GM21390 (cell line): ENCODE measurements around the gene BTBD2.
"Not testable (repeated sequence)": the region's sequence is repeated elsewhere in the genome, so short reads cannot be mapped to it uniquely, and the experiment has no call there.

Experiments
- ATAC-seq: cut with Tn5 transposase; IDR thresholded peaks from one replicate; pipeline ENCODE4 v1.9.1; 2021; ENCODE audit not compliant: unreplicated experiment

Gene BTBD2

DNA sequence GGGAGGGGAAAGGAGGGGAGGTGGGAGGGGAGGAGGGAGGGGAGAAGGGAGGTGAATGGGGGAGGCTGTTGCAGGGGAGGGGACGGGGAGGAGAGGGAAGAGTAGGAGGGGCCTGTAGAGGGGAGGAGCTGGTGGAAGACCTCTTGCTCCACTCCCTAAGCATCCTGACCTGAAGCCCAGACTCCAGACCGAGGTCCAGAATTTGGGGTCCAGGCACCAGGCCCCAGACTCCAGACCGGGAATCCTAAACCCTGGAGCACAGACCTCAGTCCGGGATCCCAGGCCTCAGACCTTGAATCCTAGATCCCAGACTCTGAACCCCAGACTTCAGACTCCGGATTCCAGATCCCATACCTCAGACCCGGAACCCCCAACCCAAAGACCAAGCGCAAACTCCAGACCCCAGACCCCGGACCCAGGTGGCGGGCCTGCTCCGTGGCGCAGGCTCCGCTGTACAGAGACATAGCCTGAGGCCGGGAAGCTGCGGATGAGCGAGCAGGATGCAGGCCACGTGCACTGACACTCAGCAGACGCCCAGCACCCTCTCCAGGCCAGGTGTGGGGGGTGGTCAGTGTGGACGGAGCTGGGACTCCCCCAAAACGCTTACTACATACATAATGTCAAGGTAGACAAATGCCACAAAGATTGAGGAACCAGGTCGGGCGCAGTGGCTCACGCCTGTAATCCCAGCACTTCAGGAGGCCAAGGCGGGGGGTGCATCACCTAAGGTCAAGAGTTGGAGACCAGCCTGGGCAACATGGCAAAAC is 710 bp upstream of the BTBD2 start:
- ATAC-seq: no peak

DNA sequence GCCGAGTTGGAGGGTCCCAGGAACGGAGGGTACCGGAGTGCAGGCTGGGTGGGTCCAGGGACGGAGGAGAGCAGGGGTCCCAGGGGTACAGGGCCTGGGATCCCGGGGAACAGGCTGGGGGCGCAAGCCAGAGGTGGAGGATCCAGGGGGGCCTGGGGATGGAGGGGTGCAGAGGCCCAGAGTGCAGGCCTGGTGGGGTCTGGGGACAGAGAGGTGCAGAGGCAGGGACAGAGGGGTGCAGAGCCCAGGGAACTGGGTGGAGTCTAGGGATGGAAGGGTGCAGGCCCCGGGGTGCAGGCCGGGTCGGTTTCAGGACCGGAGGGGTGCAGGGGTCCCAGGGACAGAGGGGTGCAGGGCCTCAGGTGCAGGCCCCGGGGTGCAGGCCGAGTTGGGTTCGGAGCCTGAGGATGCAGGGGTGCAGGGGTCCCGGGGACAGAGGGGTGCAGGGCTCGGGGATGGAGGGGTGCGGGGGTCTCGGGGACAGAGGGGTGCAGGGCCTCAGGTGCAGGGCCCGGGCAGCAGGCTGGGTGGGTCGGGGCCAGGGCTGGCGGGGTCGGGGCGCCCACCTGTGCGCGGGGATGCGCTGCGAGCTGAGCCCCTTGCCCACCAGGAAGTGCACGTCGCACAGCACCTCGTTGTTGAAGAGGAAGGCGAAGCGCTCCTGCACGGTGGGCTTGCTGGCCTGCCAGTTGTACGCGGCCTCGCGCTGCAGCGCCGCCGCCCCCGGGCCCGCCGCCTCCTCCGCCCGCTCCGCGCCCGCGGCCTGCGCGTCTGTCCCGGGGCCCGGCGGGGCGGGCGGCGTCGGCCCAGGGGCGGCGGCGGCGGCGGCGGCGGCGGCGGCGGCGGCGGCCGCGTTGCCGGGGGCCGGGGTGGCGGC is 545 bp downstream of the BTBD2 start:
- no peak for ATAC-seq

- no peak for ATAC-seq
These were observed 1.4 kb downstream of the BTBD2 start for GRCh38 chr19:2014131-2014571.

- no peak for ATAC-seq
These were observed 1.9 kb downstream of the BTBD2 start for GRCh38 chr19:2013683-2013961.

DNA sequence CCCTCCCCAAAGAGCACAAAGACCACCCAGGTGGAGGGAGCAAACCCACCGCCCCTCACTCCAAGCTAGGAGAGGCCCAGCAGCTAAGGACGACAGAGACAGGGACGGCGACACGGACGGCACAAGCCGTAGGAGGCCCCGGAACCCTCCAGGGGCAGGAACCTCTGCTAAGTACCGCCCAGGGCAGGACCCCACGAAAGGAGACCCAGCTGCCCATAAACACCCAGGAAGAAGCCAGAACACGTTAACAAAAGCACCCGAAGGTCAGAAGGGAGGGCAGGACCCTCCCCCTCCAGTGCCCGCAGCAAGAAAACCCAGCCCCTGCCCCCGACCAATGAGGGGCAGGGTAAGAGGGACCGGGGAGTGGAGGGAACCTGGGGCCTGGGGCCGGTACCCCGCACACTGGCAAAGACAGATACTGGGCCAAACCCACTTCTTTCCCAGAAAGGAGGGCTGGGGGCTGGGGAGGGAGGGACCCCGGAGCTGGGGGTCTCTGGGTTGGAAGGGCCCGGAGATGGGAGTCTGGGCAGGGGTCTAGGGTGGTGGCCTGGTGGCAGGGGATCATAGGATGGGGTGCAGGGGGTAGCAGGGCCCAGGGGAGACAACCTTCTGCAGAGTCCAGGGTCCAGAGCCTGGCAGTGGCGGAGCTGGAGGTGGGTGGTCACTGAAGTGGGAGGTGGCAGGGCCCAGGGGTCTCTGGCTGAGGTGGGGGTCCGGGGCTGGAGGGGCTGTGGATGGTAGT is 2.4 kb downstream of the BTBD2 start:
- ATAC-seq: no peak

GRCh38 chr19:2011169-2011568 is 4.3 kb downstream of the BTBD2 start:
- no peak for ATAC-seq

DNA sequence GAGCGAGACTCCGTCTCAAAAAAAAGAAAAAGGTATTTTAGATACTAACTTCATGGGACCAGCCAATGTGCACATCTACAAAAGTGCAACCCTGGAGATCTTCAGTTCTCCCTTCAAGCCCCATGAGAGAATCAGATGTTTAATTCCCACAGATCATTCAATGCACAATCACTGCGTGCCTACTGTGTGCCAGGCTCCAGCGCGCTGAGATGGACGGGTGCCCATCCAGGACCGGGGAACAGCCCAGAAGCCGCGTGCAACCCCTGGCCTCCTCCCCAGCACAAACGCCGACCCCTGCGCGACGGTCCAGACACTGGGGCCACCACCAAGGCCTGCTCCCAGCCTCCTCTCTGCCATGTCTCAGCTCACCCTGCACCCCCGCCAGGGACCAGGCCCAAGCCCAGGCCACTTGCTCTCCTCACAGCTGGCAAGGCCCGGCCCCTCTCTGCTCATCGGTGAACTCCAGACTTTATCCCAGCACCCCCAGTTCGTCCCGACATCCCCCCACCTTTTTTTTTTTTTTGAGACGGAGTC is 5.3 kb downstream of the BTBD2 start:
- ATAC-seq: no peak

- no peak for ATAC-seq
These were observed 11.6 kb downstream of the BTBD2 start for GRCh38 chr19:2003874-2004273.

DNA sequence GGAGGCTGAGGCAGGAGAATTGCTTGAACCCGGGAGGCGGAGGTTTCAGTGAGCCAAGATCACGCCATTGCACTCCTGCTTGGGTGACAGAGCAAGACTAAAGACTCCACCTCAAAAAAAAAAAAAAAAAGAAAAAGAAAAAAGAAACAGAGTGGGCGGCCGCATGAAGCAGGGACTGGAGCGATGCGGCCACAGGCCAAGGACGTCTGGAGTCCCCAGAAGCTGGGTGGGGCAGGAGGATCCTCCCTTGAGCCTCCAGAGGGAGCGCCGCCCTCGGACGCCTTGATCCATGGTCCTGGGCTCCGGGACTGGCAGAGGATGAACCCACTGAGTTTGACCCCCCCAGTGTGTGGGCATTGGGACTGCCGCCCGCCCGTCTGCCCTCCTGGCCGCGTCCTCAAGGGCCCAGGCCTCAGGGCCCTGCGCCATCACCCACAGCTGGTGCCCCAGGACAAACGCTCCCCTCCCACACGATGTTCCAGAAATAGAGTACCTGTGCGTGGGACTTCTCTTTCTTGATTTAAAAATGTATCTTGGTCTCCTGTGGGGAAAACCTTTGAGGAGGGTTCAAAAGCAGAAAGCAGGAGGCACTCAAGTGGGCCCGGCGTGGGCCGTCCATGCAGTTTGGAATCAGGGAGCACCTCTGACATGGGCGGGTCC is 15.5 kb downstream of the BTBD2 start:
- ATAC-seq: no peak

DNA sequence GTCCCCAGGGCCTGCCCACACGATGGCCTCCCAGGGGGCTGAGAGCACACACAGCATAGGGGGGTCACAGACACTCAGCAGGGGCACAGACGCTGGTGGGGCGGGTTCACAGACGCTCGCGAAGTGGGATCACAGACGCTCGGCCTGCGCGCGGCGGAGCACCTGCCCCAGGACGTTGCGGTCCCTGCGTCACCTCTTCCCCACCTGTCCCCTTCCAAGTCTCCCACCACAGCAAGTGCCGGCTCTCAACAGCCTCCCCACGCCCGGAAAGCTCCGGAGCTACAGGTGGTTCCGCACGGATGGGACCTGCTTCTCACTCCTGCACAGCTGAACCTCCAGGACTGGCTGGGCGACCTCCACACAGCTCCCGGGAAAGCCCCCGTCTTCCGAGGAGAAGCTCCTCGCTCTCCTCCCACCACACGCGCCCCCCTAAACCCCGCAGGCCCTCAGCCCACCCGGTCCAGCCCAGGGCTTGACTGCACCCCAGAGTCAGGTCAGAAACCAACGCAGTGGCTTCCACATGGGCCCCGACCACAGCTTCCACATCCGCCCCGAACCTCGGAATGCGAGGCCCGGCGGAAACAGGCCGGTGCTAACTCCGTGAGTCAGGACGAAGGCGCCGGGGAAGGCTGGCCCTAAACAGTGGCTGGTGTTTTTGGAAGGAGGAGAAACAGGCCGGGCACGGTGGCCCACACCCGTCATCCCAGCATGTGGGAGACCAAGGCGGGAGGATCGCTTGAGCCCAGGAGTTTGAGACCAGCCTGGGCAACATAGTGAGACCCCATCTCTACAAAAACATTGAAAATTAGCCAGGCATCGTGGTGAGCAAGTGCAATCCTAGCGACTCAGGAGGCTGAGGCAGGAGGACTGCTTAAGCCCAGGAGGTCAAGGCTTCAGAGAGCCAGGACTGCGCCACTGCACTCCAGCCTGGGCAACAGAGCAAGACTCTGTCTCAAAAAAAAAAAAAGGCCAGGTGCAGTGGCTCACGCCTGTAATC is 16.5 kb downstream of the BTBD2 start:
- no peak for ATAC-seq

- no peak for ATAC-seq
These were observed 17.9 kb downstream of the BTBD2 start for GRCh38 chr19:1997353-1998233.

DNA sequence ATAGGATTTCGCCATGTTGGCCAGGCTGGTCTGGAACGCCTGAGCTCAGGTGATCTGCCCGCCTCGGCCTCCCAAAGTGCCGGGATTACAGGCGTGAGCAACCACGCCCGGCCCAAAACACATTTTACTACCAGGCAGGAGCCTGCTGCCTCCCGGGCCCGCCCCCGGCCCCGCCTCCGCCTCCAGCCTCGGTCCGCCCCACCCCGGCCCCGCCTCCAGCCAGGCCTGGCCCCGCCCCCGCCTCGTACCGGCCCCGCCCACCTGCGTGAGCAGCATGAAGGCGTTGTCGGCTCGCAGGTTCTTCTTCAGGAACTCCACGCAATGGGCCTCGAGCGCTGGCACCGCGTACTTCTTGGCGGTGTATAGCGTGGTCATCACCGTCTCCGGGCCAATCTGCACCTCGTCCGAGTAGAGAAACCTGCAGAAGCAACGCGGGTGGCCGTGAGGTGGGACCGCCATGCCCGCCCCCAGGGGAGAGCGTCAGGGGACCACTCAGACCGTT is 22.7 kb downstream of the BTBD2 start:
- ATAC-seq: no peak

GRCh38 chr19:1991018-1991913 is 24.2 kb downstream of the BTBD2 start:
- ATAC-seq: no peak

GRCh38 chr19:1990230-1991017 is 25.1 kb downstream of the BTBD2 start:
- no peak for ATAC-seq

DNA sequence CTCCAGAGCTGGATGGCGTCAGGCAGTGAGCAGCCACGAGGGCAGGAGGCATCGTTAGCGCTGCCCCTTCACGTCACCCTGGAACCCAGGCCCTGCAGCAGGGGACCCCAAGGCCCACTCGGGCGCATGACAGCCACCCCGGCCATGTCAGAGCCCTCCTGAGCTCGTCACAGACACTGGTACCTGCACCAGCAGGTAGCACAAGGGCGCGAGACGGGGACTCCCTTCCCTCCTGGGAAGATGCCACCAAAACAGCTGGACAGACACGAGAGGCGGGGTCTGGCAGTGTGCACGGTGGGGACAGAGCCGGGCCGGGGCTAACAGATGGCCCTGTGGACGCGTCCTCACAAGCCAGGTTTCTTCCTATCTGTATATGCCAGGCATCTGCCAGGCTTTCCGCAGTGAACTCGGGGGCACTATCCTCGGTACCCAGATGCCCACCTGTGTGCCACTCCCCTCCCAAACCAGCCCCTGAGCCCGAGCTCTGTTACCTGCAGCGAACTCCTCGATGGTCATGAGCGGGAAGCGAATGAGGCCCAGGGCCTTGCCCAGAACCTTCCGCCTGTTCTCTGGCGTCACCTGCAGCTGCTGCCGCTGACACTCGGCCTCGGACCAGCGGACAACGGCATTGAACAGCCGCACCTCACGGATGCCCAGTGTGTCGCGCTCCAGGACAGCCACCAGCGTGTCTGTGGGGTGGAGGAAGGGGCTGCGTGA is 25.8 kb downstream of the BTBD2 start:
- no peak for ATAC-seq

DNA sequence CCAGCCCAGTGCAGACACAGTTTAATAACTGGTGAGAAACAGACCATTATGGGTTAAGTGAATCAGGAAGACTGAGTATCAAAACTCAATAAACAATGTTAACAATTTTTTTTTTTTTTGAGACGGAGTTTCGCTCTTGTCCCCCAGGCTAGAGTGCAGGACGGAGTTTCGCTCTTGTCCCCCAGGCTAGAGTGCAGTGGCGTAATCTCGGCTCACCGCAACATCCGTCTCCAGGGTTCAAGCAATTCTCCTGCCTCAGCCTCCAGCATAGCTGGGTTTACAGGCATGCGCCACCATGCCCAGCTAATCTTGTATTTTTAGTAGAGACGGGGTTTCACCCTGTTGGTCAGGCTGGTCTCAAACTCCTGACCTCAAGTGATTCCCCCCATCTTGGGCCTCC is 27.1 kb downstream of the BTBD2 start:
- ATAC-seq: not testable (repeated sequence)
